Loucy (cell line): ENCODE measurements around the gene CCDC89.

Source experiments
- EZH2phosphoT487 ChIP-seq: fragments of 200-600 bp; IDR thresholded peaks from 2 replicates; pipeline ENCODE4 v1.6.1; 2018; ENCODE audit warnings: antibody characterized with exemption, mild to moderate bottlenecking, moderate library complexity, borderline replicate concordance
- TF ChIP-seq, protein P1 (sequence below): fragments of 200-600 bp; sonication (generic); conservative IDR thresholded peaks from 2 replicates; pipeline ENCODE4 v1.5.1; 2014; ENCODE audit warnings: mild to moderate bottlenecking, antibody characterized with exemption, low read length

DNA sequence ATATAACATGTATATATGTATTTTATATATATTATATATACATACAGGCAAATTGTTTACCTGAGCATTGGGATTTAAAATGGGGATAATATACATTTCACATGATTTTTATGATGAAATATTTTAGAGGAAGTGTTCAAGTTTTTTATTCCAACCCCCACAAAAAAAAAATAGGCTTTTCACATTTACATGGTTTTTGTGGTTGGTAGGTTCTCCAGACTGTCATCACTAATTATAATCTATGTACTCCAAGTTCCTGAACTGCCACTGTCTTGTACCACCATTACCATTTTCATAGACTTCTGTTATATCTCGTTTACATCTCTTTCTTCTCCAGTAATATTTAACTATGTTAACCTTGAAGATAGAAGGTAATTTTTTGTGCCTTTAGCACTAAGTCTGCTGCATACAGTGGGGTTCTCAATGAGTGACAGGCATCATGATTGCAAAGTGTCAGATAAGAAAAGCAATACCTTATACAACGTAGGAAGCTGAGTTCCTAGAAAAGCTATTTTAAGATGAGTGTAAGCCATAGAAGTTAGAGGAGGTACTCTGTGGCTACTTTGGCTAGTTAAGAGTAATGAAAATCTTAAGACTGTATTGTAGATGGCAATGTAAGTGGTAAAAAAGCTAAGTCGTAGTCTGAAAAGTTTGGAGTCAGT lies 33.1 kb downstream of the CCDC89 start:
- TF ChIP-seq, protein P1, sequence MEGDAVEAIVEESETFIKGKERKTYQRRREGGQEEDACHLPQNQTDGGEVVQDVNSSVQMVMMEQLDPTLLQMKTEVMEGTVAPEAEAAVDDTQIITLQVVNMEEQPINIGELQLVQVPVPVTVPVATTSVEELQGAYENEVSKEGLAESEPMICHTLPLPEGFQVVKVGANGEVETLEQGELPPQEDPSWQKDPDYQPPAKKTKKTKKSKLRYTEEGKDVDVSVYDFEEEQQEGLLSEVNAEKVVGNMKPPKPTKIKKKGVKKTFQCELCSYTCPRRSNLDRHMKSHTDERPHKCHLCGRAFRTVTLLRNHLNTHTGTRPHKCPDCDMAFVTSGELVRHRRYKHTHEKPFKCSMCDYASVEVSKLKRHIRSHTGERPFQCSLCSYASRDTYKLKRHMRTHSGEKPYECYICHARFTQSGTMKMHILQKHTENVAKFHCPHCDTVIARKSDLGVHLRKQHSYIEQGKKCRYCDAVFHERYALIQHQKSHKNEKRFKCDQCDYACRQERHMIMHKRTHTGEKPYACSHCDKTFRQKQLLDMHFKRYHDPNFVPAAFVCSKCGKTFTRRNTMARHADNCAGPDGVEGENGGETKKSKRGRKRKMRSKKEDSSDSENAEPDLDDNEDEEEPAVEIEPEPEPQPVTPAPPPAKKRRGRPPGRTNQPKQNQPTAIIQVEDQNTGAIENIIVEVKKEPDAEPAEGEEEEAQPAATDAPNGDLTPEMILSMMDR, result no peak
- no peak for TF ChIP-seq EZH2phosphoT487
